Ectodermal cell (in vitro differentiated cells): Measurements from ENCODE around the gene SAPCD2.
A peak's percentile ranks its signal among the peaks of the same experiment; 100 is the strongest.

Experiments used
- H3K27ac ChIP-seq: 2 replicates; pipeline ENCODE4 v1.7.0; 2013; ENCODE audit warnings: mild to moderate bottlenecking, low read depth, low read length; ENCODE audit not compliant: insufficient read depth, poor library complexity, severe bottlenecking
- H3K27me3 ChIP-seq: 2 replicates; pipeline ENCODE4 v1.7.0; 2013; ENCODE audit warnings: mild to moderate bottlenecking, low read length; ENCODE audit not compliant: insufficient read depth, control insufficient read depth, poor library complexity, severe bottlenecking
- H3K36me3 ChIP-seq: one replicate; pipeline ENCODE4 v1.7.0; 2013; ENCODE audit warnings: low read length; ENCODE audit not compliant: control insufficient read depth, insufficient read depth
- H3K4me1 ChIP-seq: one replicate; pipeline ENCODE4 v1.7.0; 2013; ENCODE audit warnings: low read length; ENCODE audit not compliant: control insufficient read depth, insufficient read depth
- H3K4me3 ChIP-seq: 2 replicates; pipeline ENCODE4 v1.7.0; 2013; ENCODE audit warnings: low read depth, low read length, control low read depth; ENCODE audit not compliant: insufficient read depth
- H3K9me3 ChIP-seq: 2 replicates; pipeline ENCODE4 v1.7.0; 2013; ENCODE audit warnings: mild to moderate bottlenecking, low read length, moderate library complexity; ENCODE audit not compliant: control insufficient read depth
- WGBS, 2 experiments: methylation state at CpG; one replicate each; pipeline ENCODE4 v1.1.7; 2013; ENCODE audit warnings: missing lambda C conversion rate in 2 of 2; 5-methylcytosine and 5-hydroxymethylcytosine counted together

Gene SAPCD2

GRCh38 chr9:137052998-137053943 is 17.1 kb downstream of the SAPCD2 start:
- 14 to 15% methylated on average over 71 of the region's 71 CpGs for WGBS, 2 experiments
- no peaks in the 10 kb centered on the region for H3K9me3 ChIP-seq
- H3K36me3 ChIP-seq: no peaks in the 10 kb centered on the region
- peaks cover 10% of the 10 kb centered on the region for H3K4me1 ChIP-seq
- peaks cover 88% of the 10 kb centered on the region for H3K27me3 ChIP-seq
- H3K27ac ChIP-seq: no peak overlapping the region
- H3K4me3 ChIP-seq: peak overlapping the region; percentile 25

GRCh38 chr9:137052293-137052692 is 18.1 kb downstream of the SAPCD2 start:
- H3K27ac ChIP-seq: no peak overlapping the region
- peaks cover 10% of the 10 kb centered on the region for H3K4me1 ChIP-seq
- no peaks in the 10 kb centered on the region for H3K9me3 ChIP-seq
- no peaks in the 10 kb centered on the region for H3K36me3 ChIP-seq
- peaks cover 96% of the 10 kb centered on the region for H3K27me3 ChIP-seq
- no peak overlapping the region for H3K4me3 ChIP-seq
- WGBS, 2 experiments: 85% methylated on average over 8 of the region's 8 CpGs

- H3K27me3 ChIP-seq: peaks cover 99% of the 10 kb centered on the region
- 93% methylated on average over 17 of the region's 17 CpGs for WGBS, 2 experiments
- no peak overlapping the region for H3K4me3 ChIP-seq
Measured at GRCh38 chr9:137051145-137051724, 19.1 kb downstream of the SAPCD2 start.

GRCh38 chr9:137050570-137050969 is 19.8 kb downstream of the SAPCD2 start:
- no peaks in the 10 kb centered on the region for H3K9me3 ChIP-seq
- H3K36me3 ChIP-seq: no peaks in the 10 kb centered on the region
- WGBS, 2 experiments: 78 to 80% methylated on average over 5 of the region's 5 CpGs
- H3K4me1 ChIP-seq: peaks cover 5% of the 10 kb centered on the region
- H3K4me3 ChIP-seq: no peak overlapping the region
- no peak overlapping the region for H3K27ac ChIP-seq
- peaks cover 100% of the 10 kb centered on the region for H3K27me3 ChIP-seq

More at GRCh38 chr9:137051145-137051724, 19.1 kb downstream of the SAPCD2 start:
- Histone ChIP-seq H3K9me3 (no peaks in the 10 kb centered on the region), H3K36me3 (no peaks in the 10 kb centered on the region), H3K4me1 (peaks cover 10% of the 10 kb centered on the region), H3K27ac (no peak overlapping the region)

- H3K27ac ChIP-seq: no peak overlapping the region
- H3K9me3 ChIP-seq: no peaks in the 10 kb centered on the region
- peaks cover 100% of the 10 kb centered on the region for H3K27me3 ChIP-seq
- peaks cover 6% of the 10 kb centered on the region for H3K4me1 ChIP-seq
- no peak overlapping the region for H3K4me3 ChIP-seq
- H3K36me3 ChIP-seq: no peaks in the 10 kb centered on the region
- WGBS, 2 experiments: 46 to 47% methylated on average over 38 of the region's 38 CpGs
Measured at GRCh38 chr9:137049544-137050449, 20.6 kb downstream of the SAPCD2 start.

- no peaks in the 10 kb centered on the region for H3K9me3 ChIP-seq
- 54% methylated on average over 72 of the region's 72 CpGs for WGBS, 2 experiments
- H3K4me1 ChIP-seq: peaks cover 9% of the 10 kb centered on the region
- H3K27me3 ChIP-seq: peaks cover 100% of the 10 kb centered on the region
- H3K27ac ChIP-seq: no peak overlapping the region
- H3K36me3 ChIP-seq: no peaks in the 10 kb centered on the region
- H3K4me3 ChIP-seq: no peak overlapping the region
Measured at GRCh38 chr9:137048655-137049543, 21.5 kb downstream of the SAPCD2 start.

GRCh38 chr9:137046088-137046787 is 24.1 kb downstream of the SAPCD2 start, which contains the start of gene NPDC1:
NPDC1 (minus strand) TSS chr9:137046177; CDS start chr9:137045989, 188 bp downstream.
- Histone ChIP-seq H3K4me1 (peaks cover 9% of the 10 kb centered on the region), H3K27me3 (peaks cover 76% of the 10 kb centered on the region), H3K4me3 (peak within 1 kb of the TSS; percentile 56), H3K27ac (no peak within 1 kb of the TSS), H3K9me3 (no peaks in the 10 kb centered on the region), H3K36me3 (no peaks in the 10 kb centered on the region)
- 1% methylated on average over 57 of the region's 57 CpGs for WGBS, 2 experiments

- 6% methylated on average over 96 of the region's 96 CpGs for WGBS, 2 experiments
- Histone ChIP-seq H3K27me3 (peaks cover 69% of the 10 kb centered on the region), H3K27ac (no peak overlapping the region)
Measured at GRCh38 chr9:137045294-137046087, 24.9 kb downstream of the SAPCD2 start.

More at GRCh38 chr9:137045294-137046087, 24.9 kb downstream of the SAPCD2 start:
- Histone ChIP-seq H3K4me3 (peak overlapping the region; percentile 56), H3K36me3 (no peaks in the 10 kb centered on the region), H3K4me1 (peaks cover 9% of the 10 kb centered on the region), H3K9me3 (no peaks in the 10 kb centered on the region)
